ENCODE data around the gene RBP5. TPM values are rescaled to one million over a fixed set of nuclear protein-coding genes. Genes with fewer than 3 reads are reported as not detected.

The RBP5 gene
- total and polyA plus RNA-seq, 2 donors (not counting 1 experiment from before 2014, with no cell fraction given): 1.1 TPM; not detected in 1

DNA sequence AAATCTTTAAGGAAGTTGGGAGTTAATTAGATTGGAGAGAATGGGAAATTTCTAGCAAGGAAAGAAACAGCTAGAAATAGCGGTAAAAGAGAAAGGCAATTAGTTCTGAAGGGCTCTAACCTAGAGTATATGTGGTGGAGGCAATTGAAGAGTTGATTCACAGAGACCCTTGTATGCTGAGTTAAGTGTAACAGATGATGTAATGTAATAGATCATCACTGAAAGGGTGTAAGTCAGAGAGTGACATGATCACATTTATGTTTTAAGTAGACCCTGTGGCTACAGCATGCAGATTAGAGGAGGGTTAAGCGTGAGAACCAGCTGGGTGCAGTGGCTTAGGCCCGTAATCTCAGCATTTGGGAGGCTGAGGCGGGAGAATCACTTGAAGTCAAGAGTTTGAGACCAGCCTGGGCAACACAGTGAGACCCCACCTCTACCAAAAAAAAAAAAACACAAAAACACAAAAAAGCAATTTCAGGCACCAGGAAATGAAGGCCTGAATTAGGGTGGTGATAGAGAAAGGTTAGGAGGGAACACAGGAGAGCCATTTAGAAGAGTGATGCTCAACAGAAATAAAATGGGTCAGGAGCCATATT lies 3.0 kb downstream of the RBP5 start:
- peaks cover 8 to 13% of the 10 kb centered on the region in 2 donors for H3K4me1 ChIP-seq (ENCODE audit: control insufficient read depth in 2 of 2, insufficient read depth in 2 of 2, low read length in 2 of 2)
- 100% methylated on average over 1 of the region's 4 CpGs for WGBS (ENCODE audit: insufficient coverage)
- Mint-ChIP-seq H3K4me3 (no peak overlapping the region), H3K4me1 (peaks cover 11% of the 10 kb centered on the region), H3K9me3 (ENCODE audit: insufficient read depth) (no peaks in the 10 kb centered on the region), H3K27ac (no peak overlapping the region), H3K27me3 (no peaks in the 10 kb centered on the region)
- no peaks in the 10 kb centered on the region for H3K9me3 ChIP-seq (ENCODE audit: control extremely low read depth in 1 of 3, control insufficient read depth in 2 of 3, insufficient read depth in 1 of 3, low read length in 2 of 3)
- ChIA-PET POLR2A (no interaction called here), CTCF (interaction anchor here (0.7 to 1.3 kb wide), 3 partner anchors 15 to 18 kb away, joined by 3 read pairs; partner anchors contain the start of gene C1RL)
- no peak overlapping the region for H3K27ac ChIP-seq (ENCODE audit: low read length in 2 of 2)
- DNase-seq (no peak), ATAC-seq (ENCODE audit: low read depth) (no peak)
- H3K4me2 ChIP-seq (replicated peaks; ENCODE audit: low read depth, low read length, poor library complexity, severe bottlenecking): no peak overlapping the region
- TF ChIP-seq, protein P1, sequence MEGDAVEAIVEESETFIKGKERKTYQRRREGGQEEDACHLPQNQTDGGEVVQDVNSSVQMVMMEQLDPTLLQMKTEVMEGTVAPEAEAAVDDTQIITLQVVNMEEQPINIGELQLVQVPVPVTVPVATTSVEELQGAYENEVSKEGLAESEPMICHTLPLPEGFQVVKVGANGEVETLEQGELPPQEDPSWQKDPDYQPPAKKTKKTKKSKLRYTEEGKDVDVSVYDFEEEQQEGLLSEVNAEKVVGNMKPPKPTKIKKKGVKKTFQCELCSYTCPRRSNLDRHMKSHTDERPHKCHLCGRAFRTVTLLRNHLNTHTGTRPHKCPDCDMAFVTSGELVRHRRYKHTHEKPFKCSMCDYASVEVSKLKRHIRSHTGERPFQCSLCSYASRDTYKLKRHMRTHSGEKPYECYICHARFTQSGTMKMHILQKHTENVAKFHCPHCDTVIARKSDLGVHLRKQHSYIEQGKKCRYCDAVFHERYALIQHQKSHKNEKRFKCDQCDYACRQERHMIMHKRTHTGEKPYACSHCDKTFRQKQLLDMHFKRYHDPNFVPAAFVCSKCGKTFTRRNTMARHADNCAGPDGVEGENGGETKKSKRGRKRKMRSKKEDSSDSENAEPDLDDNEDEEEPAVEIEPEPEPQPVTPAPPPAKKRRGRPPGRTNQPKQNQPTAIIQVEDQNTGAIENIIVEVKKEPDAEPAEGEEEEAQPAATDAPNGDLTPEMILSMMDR (IDR thresholded peaks at IDR 0.05): no peak
- no peak for TF ChIP-seq EZH2 (IDR thresholded peaks at IDR 0.05; ENCODE audit: borderline replicate concordance, insufficient read depth, low read depth, low read length, poor library complexity, severe bottlenecking)
- intact Hi-C loops (cut with micrococcal nuclease): no loop called here
- no peaks in the 10 kb centered on the region for H3K36me3 ChIP-seq (replicated peaks in 1 of 2; ENCODE audit: control extremely low read depth in 1 of 2, control insufficient read depth in 1 of 2, extremely low read depth in 1 of 2, insufficient read depth in 2 of 2, low read length in 1 of 2)
- no peaks in the 10 kb centered on the region for H3K79me2 ChIP-seq (ENCODE audit: control insufficient read depth, insufficient read depth, low read length)
- H4K20me1 ChIP-seq (ENCODE audit: control insufficient read depth, insufficient read depth, low read length, poor library complexity, severe bottlenecking): no peaks in the 10 kb centered on the region
- no peaks in the 10 kb centered on the region for H3K27me3 ChIP-seq (replicated peaks in 1 of 4; ENCODE audit: control extremely low read depth in 1 of 4, control insufficient read depth in 3 of 4, insufficient read depth in 4 of 4, low read length in 3 of 4)
- no peak overlapping the region for H3K9ac ChIP-seq (ENCODE audit: low read length)
- H3K4me3 ChIP-seq (ENCODE audit: control extremely low read depth in 1 of 5, extremely low read depth in 1 of 5, insufficient read depth in 1 of 5, low read depth in 2 of 5, low read length in 4 of 5): no peak overlapping the region
- H2AFZ ChIP-seq (ENCODE audit: insufficient read depth, low read depth, low read length, poor library complexity, severe bottlenecking): no peak overlapping the region

DNA sequence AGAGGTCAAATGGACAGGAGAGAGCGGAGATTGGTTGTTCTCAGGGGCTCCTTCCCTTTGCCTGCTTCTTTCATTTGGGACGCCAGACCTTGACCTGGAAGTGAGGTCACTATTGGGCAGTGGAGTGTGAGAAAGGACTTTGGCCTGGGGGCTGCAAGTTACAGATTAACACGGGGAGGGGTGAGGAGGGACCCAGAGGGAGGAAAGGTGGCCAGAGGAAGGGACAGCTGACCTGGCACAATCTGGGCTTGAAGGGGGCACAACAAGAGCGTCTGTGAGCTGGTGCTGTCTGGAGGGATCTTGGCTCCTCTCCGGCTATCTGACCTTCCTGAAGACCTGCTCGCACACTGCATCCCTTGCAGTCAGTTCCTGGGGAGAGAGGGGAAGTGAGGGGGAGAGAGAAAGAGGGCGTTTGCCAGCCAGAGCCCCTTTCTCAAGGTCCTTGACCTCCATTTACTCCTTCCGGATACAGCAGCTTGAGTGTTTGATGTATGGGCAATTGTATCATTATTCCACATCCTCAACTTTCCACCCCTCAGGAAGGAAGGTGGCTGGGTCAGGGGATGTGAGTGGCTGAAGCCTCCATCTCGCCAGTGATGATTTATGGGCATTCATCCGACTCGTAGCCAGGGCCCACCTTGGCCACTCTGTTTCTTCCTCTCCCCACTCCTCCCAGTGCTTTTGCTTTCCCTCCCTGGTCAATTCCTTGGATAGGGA lies 4.7 kb downstream of the RBP5 start:
- ATAC-seq (ENCODE audit: low read depth): no peak
- Histone ChIP-seq H3K4me3 (ENCODE audit: control extremely low read depth in 1 of 5, extremely low read depth in 1 of 5, insufficient read depth in 1 of 5, low read depth in 2 of 5, low read length in 4 of 5) (no peak overlapping the region), H3K4me2 (replicated peaks; ENCODE audit: low read depth, low read length, poor library complexity, severe bottlenecking) (no peak overlapping the region), H3K36me3 (replicated peaks in 1 of 2; ENCODE audit: control extremely low read depth in 1 of 2, control insufficient read depth in 1 of 2, extremely low read depth in 1 of 2, insufficient read depth in 2 of 2, low read length in 1 of 2) (no peaks in the 10 kb centered on the region), H3K9me3 (ENCODE audit: control extremely low read depth in 1 of 3, control insufficient read depth in 2 of 3, insufficient read depth in 1 of 3, low read length in 2 of 3) (no peaks in the 10 kb centered on the region), H3K9ac (ENCODE audit: low read length) (no peak overlapping the region), H3K79me2 (ENCODE audit: control insufficient read depth, insufficient read depth, low read length) (no peaks in the 10 kb centered on the region), H2AFZ (ENCODE audit: insufficient read depth, low read depth, low read length, poor library complexity, severe bottlenecking) (no peak overlapping the region), H3K4me1 (ENCODE audit: control insufficient read depth in 2 of 2, insufficient read depth in 2 of 2, low read length in 2 of 2) (peaks cover under 1% of the 10 kb centered on the region in 2 donors), H4K20me1 (ENCODE audit: control insufficient read depth, insufficient read depth, low read length, poor library complexity, severe bottlenecking) (no peaks in the 10 kb centered on the region), H3K27ac (ENCODE audit: low read length in 2 of 2) (no peak overlapping the region), H3K27me3 (replicated peaks in 1 of 4; ENCODE audit: control extremely low read depth in 1 of 4, control insufficient read depth in 3 of 4, insufficient read depth in 4 of 4, low read length in 3 of 4) (no peaks in the 10 kb centered on the region)
- 78% methylated on average over 5 of the region's 11 CpGs for WGBS (ENCODE audit: insufficient coverage)
- CTCF ChIA-PET: interaction anchor here (1.1 kb wide), 1 partner anchor 23 kb away, joined by 3 read pairs; no protein-coding TSS in a partner anchor
- POLR2A ChIA-PET: no interaction called here
- no peak overlapping the region for H3K27ac Mint-ChIP-seq
- H3K4me3 Mint-ChIP-seq: no peak overlapping the region
- DNase-seq: no peak
- TF ChIP-seq, protein P1 (IDR thresholded peaks at IDR 0.05): no peak
- no peak for TF ChIP-seq EZH2 (IDR thresholded peaks at IDR 0.05; ENCODE audit: borderline replicate concordance, insufficient read depth, low read depth, low read length, poor library complexity, severe bottlenecking)
- no peaks in the 10 kb centered on the region for H3K9me3 Mint-ChIP-seq (ENCODE audit: insufficient read depth)
- H3K27me3 Mint-ChIP-seq: no peaks in the 10 kb centered on the region
- H3K4me1 Mint-ChIP-seq: peaks cover 4% of the 10 kb centered on the region
- intact Hi-C loops (cut with micrococcal nuclease): no loop called here
